Suprapubic skin (tissue), 4 donors: ENCODE data around the gene PCMTD2. TPM values are rescaled to one million over a fixed set of nuclear protein-coding genes. Genes with fewer than 3 reads are reported as not detected.

ENCODE experiments used
- DNase-seq, 2 donors: peaks; one replicate each; pipeline ENCODE4 v3.0.0-alpha.2; 2019; ENCODE audit warnings: low spot score in 2 of 2
- H3K27ac ChIP-seq: fragments of 200-600 bp; sonication (generic); one replicate; pipeline ENCODE4 v1.5.1; 2019
- H3K27me3 ChIP-seq: fragments of 200-600 bp; sonication (generic); one replicate; pipeline ENCODE4 v1.5.1; 2019
- H3K36me3 ChIP-seq: fragments of 200-600 bp; sonication (generic); one replicate; pipeline ENCODE4 v1.5.1; 2019
- H3K4me1 ChIP-seq: fragments of 200-600 bp; sonication (generic); one replicate; pipeline ENCODE4 v1.5.1; 2019
- H3K4me3 ChIP-seq: fragments of 200-600 bp; sonication (generic); one replicate; pipeline ENCODE4 v1.5.1; 2019; ENCODE audit warnings: mild to moderate bottlenecking
- H3K9me3 ChIP-seq: fragments of 200-600 bp; sonication (generic); one replicate; pipeline ENCODE4 v1.5.1; 2019
- EP300 ChIP-seq: sonication (generic); formaldehyde crosslinking; IDR thresholded peaks from one replicate; pipeline ENCODE4 v1.6.1; 2017; ENCODE audit warnings: antibody characterized with exemption
- POLR2A ChIP-seq, 2 donors: fragments of 450-650 bp; IDR thresholded peaks; one replicate each; pipeline ENCODE4 v1.6.1; 2017; ENCODE audit warnings: antibody characterized with exemption in 2 of 2, mild to moderate bottlenecking in 2 of 2, moderate library complexity in 2 of 2
- POLR2AphosphoS5 ChIP-seq, 3 donors: sonication (generic); formaldehyde crosslinking; IDR thresholded peaks; one replicate each; pipeline ENCODE4 v1.6.1; 2017; ENCODE audit warnings: antibody characterized with exemption in 3 of 3
- WGBS: methylation state at CpG from one replicate; pipeline ENCODE4 v1.1.5; 2018; 5-methylcytosine and 5-hydroxymethylcytosine counted together
- total RNA-seq, 4 donors: library from RNA; depleted of rRNA; stranded (reverse); fragments of >200 nt; gene quantifications; one replicate each; pipeline ENCODE4 v1.1.0, GENCODE V29; 2016
- TF ChIP-seq, protein P1 (sequence below), 2 donors: fragments of 200-600 bp in 1 of 2; fragments of 450-650 bp in 1 of 2; sonication (generic) in 1 of 2; IDR thresholded peaks; one replicate each; pipeline ENCODE4 v1.5.1; 2016 to 2019; ENCODE audit warnings: antibody characterized with exemption in 2 of 2, mild to moderate bottlenecking in 1 of 2, moderate library complexity in 1 of 2

Gene PCMTD2
- total RNA-seq, 4 donors from 2014 or later: 102 to 245 (median 147) TPM

DNA sequence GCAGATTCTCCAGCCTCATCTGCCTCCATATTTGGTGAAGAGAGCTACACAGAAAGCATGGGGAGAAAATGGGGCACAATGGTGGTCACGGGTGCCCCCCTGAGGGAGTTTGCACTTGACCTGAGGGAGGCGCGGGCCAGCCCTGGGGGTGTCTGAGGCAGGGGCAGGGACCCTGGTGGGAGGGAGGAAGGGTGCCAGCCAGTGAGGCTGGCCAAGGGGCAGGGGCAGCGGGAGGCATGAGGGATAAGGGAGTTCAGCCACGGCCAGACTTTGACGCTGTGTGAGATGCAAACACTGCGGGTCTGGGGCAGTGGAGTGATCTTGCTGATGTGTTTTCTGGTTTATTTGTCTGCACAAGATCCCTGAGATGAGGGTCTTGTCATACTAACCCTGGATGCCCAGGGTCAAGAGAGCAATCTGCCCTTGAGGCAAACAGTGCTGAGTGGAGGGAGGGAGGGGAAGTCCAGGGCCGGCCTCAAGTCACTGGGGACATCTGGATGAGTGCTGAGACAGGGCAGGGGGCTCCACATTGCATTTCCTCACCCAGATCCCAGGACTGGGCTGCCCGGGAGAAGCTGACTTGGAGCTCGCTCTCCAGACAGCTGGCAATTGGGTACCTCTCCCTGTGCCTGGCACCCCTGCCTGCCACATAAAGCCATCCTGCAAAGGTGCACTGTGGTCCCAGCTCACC, 8.8 kb upstream of the PCMTD2 start:
- no peak for TF ChIP-seq POLR2AphosphoS5 (IDR thresholded peaks at IDR 0.05)
- TF ChIP-seq, protein P1, sequence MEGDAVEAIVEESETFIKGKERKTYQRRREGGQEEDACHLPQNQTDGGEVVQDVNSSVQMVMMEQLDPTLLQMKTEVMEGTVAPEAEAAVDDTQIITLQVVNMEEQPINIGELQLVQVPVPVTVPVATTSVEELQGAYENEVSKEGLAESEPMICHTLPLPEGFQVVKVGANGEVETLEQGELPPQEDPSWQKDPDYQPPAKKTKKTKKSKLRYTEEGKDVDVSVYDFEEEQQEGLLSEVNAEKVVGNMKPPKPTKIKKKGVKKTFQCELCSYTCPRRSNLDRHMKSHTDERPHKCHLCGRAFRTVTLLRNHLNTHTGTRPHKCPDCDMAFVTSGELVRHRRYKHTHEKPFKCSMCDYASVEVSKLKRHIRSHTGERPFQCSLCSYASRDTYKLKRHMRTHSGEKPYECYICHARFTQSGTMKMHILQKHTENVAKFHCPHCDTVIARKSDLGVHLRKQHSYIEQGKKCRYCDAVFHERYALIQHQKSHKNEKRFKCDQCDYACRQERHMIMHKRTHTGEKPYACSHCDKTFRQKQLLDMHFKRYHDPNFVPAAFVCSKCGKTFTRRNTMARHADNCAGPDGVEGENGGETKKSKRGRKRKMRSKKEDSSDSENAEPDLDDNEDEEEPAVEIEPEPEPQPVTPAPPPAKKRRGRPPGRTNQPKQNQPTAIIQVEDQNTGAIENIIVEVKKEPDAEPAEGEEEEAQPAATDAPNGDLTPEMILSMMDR (IDR thresholded peaks at IDR 0.05): no peak
- TF ChIP-seq EP300: no peak
- no peak for TF ChIP-seq POLR2A (IDR thresholded peaks at IDR 0.05)
- DNase-seq: peak; percentile 41 to 49
- no peaks in the 10 kb centered on the region for H3K9me3 ChIP-seq
- H3K27me3 ChIP-seq: peaks cover 32% of the 10 kb centered on the region
- H3K36me3 ChIP-seq: no peaks in the 10 kb centered on the region
- H3K27ac ChIP-seq: no peak overlapping the region
- WGBS: 93% methylated on average over 7 of the region's 10 CpGs
- no peaks in the 10 kb centered on the region for H3K4me1 ChIP-seq
- no peak overlapping the region for H3K4me3 ChIP-seq

GRCh38 chr20:64247307-64247618, 8.3 kb upstream of the PCMTD2 start:
- Histone ChIP-seq H3K9me3 (no peaks in the 10 kb centered on the region), H3K27me3 (peaks cover 32% of the 10 kb centered on the region), H3K4me3 (no peak overlapping the region), H3K27ac (no peak overlapping the region), H3K36me3 (no peaks in the 10 kb centered on the region), H3K4me1 (no peaks in the 10 kb centered on the region)
- TF ChIP-seq, protein P1 (IDR thresholded peaks at IDR 0.05): no peak
- TF ChIP-seq EP300: no peak
- TF ChIP-seq POLR2A (IDR thresholded peaks at IDR 0.05): no peak
- TF ChIP-seq POLR2AphosphoS5 (IDR thresholded peaks at IDR 0.05): no peak
- peak in 1 of 2 donors; percentile 56 for DNase-seq
- WGBS: 92% methylated on average over 9 of the region's 9 CpGs

DNA sequence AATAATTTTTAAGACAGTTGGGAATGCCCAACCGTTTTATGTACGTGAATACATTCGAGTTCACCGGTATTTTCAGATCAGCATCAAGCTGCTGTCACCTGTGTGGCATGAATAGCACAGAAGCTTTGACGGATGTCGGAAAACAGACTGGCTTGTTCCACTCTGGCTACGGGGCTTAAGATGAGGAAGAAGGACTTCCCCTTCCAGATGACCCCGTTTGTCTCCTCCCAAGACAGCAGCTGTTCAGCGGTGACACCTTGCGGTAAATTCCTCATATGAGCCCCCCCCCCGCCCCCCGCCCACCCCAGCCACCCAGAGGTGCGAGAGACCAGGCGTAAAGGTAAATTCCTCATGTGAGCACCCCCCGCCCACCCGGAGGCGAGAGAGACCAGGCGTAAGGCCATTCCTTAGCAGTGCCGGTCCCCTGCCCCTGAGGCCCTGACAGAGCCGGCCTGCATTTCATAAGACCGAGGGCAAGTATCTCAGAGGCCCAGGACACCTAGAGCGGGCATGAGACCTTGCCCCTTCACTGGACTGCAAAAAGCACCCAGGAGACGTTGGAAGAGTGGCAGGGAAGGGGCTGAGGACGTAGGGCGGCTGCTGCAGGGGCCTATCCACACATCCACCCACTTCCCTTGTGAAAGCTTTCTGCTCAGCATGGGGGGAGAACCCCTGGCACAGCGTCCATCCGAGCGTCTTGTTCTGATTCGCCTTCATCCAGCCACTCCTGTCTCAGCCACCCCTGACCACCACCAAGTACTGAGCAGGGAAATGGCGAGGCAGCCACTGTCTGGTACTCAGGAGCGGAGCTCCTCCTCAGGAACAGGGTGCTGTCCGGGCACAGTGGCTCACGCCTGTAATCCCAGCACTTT, 7.3 kb upstream of the PCMTD2 start:
- Histone ChIP-seq H3K4me3 (no peak overlapping the region), H3K27me3 (peaks cover 29% of the 10 kb centered on the region), H3K36me3 (no peaks in the 10 kb centered on the region), H3K9me3 (no peaks in the 10 kb centered on the region), H3K27ac (no peak overlapping the region), H3K4me1 (no peaks in the 10 kb centered on the region)
- peak; percentile 45 to 58 for DNase-seq
- TF ChIP-seq POLR2AphosphoS5 (IDR thresholded peaks at IDR 0.05) (no peak), EP300 (no peak), POLR2A (IDR thresholded peaks at IDR 0.05) (no peak)
- TF ChIP-seq, protein P1 (IDR thresholded peaks at IDR 0.05): no peak
- 65% methylated on average over 24 of the region's 33 CpGs for WGBS

DNA sequence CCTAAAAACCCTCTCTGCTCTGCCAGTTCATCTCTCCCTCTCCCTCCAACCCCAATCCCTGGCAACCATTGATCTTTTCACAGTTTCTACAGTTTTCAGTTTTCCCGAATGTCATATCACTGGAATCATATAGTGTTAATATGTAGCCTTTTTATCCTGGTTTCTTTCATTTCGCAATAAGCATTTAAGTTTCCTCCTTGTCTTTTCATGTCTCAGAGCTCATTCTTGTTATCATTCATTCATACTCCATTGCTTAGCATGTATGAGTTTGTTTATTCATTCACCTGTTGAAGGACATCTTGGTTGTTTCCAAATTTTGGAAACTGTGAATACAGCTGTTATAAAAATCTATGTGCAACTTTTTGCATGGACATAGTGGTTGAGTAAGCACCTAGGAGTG, 5.5 kb upstream of the PCMTD2 start:
- H3K27me3 ChIP-seq: peaks cover 25% of the 10 kb centered on the region
- no peak for DNase-seq
- no peaks in the 10 kb centered on the region for H3K36me3 ChIP-seq
- peaks cover 3% of the 10 kb centered on the region for H3K4me1 ChIP-seq
- no peak overlapping the region for H3K27ac ChIP-seq
- WGBS: 84% methylated on average over 2 of the region's 2 CpGs
- no peak overlapping the region for H3K4me3 ChIP-seq
- H3K9me3 ChIP-seq: no peaks in the 10 kb centered on the region
- TF ChIP-seq, protein P1 (IDR thresholded peaks at IDR 0.05): no peak
- no peak for TF ChIP-seq POLR2A (IDR thresholded peaks at IDR 0.05)
- no peak for TF ChIP-seq POLR2AphosphoS5 (IDR thresholded peaks at IDR 0.05)
- TF ChIP-seq EP300: no peak

- Histone ChIP-seq H3K4me3 (no peak overlapping the region), H3K36me3 (no peaks in the 10 kb centered on the region), H3K27ac (no peak overlapping the region), H3K27me3 (peaks cover 3% of the 10 kb centered on the region), H3K4me1 (peaks cover 26% of the 10 kb centered on the region), H3K9me3 (no peaks in the 10 kb centered on the region)
- DNase-seq: no peak
- TF ChIP-seq EP300: no peak
- TF ChIP-seq POLR2AphosphoS5 (IDR thresholded peaks at IDR 0.05): no peak
- TF ChIP-seq POLR2A (IDR thresholded peaks at IDR 0.05): no peak
- TF ChIP-seq, protein P1 (IDR thresholded peaks at IDR 0.05): no peak
- 94% methylated on average over 4 of the region's 4 CpGs for WGBS
Measured at GRCh38 chr20:64253000-64253383, 2.6 kb upstream of the PCMTD2 start.
